GM18861 (cell line): Measurements from ENCODE around the gene RIPK3.

ENCODE experiments used
- ATAC-seq: cut with Tn5 transposase; IDR thresholded peaks from one replicate; pipeline ENCODE4 v1.9.1; 2021; ENCODE audit not compliant: unreplicated experiment

The RIPK3 gene

GRCh38 chr14:24324024-24324423 is 15.8 kb downstream of the RIPK3 start:
- no peak for ATAC-seq

- ATAC-seq: no peak
Observed at GRCh38 chr14:24323341-24323740, 16.4 kb downstream of the RIPK3 start.

DNA sequence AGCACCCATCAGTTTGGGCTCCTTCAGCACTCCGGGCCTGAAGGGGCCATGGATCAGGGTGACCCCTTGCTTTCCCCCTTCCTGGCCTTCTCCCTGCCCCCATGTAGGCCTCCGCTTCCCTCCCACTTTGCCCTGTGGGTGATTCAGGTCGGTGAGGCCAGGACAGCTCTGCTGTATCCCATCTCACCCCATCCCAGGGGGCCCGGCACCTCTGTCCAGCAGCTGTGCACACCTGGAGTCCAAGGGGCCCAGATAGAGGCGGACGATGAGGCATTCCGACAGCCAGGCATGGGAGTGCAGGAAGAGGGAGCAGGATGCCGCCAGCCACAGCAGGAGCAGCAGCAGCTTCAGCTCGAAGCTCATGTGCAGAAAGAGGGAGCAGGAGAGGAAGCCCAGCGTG is 17.1 kb downstream of the RIPK3 start:
- no peak for ATAC-seq

GRCh38 chr14:24321212-24321975 is 18.4 kb downstream of the RIPK3 start:
- ATAC-seq: no peak

GRCh38 chr14:24317141-24317928 is 22.5 kb downstream of the RIPK3 start:
- ATAC-seq: no peak

GRCh38 chr14:24316597-24316950 is 23.2 kb downstream of the RIPK3 start:
- ATAC-seq: no peak

- no peak for ATAC-seq
Observed at GRCh38 chr14:24315807-24316596, 23.8 kb downstream of the RIPK3 start.

DNA sequence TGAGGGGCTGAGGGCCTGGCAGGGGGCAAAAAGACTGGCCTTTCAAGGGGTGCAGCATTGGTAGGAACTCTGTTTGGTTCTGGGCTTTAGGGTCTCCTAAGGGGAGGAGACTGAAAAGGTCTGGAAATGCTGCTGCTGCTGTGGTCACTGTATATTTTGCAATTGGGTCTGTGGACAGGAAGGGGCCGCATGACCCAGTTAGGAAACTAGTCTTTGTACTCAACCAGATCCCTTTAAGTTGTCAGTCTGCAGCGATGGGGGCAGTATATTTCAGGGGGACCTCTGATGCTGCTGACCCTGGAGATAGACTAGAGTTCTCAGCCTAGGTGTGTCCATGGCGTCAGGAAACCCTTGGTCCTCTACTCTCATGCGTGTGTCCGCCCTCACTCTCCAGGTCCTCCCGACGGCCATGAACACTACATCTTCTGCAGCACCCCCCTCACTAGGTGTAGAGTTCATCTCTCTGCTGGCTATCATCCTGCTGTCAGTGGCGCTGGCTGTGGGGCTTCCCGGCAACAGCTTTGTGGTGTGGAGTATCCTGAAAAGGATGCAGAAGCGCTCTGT is 24.5 kb downstream of the RIPK3 start:
- no peak for ATAC-seq

- ATAC-seq: no peak
Observed at GRCh38 chr14:24314377-24315193, 25.2 kb downstream of the RIPK3 start.

DNA sequence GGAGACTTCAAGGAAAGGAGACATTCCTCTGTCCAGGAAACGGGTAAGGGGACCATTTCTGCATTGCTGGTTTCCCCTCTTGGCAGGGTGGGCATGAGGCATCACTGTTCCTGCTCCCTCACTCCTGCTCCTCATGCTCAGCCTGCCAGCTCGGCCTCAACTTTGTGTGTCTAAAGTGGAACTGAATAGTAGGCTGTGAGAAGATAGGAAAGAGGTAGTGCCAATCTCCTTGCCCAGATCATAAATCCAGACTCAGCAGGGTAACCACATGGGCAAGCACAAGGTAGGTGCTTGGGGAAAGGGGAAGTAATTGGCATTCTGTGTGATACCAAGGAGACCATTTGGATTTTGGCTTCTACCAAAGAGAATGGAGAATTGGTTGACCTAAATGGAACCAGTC is 25.9 kb downstream of the RIPK3 start:
- no peak for ATAC-seq

- no peak for ATAC-seq
Observed at GRCh38 chr14:24312736-24313507, 26.9 kb downstream of the RIPK3 start.

DNA sequence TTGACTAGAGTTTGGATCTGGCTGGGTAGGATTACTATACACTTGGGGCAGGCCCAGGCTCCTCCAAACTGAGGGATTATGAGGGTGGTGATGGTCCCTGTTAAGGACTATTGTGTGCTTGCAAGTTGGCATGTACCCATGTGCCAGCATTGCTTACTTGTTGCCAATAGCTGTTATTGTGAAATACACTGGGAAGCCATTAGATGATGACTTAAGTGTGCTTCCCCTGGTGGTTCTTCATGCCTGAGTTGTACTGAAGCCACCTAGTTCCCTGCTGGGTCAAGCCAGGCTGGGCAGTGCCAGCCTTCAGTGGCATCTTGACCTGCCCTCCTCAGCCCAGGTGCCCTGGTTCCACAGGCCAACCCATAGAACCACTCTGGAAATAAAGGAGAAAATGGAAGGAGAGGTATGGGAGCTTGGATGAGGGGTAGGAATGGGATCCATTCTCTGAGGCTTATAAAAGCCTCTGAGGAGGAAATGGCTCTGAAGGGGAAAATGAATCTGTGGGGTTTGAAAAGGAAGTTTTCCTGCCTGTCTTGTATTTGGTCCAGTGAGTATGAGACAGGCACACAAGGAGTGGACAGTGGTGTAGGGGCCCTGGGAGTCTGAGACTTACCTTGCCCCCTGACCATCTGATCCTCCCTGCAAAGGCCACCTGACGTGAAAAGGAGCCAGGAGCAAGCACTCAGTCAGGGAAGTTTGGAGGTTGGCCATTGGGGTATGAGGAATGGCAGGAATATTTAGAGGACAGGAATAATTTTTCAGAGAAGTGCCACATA is 27.8 kb downstream of the RIPK3 start:
- ATAC-seq: no peak

DNA sequence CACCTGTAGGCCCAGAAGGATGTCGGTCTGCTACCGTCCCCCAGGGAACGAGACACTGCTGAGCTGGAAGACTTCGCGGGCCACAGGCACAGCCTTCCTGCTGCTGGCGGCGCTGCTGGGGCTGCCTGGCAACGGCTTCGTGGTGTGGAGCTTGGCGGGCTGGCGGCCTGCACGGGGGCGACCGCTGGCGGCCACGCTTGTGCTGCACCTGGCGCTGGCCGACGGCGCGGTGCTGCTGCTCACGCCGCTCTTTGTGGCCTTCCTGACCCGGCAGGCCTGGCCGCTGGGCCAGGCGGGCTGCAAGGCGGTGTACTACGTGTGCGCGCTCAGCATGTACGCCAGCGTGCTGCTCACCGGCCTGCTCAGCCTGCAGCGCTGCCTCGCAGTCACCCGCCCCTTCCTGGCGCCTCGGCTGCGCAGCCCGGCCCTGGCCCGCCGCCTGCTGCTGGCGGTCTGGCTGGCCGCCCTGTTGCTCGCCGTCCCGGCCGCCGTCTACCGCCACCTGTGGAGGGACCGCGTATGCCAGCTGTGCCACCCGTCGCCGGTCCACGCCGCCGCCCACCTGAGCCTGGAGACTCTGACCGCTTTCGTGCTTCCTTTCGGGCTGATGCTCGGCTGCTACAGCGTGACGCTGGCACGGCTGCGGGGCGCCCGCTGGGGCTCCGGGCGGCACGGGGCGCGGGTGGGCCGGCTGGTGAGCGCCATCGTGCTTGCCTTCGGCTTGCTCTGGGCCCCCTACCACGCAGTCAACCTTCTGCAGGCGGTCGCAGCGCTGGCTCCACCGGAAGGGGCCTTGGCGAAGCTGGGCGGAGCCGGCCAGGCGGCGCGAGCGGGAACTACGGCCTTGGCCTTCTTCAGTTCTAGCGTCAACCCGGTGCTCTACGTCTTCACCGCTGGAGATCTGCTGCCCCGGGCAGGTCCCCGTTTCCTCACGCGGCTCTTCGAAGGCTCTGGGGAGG is 28.9 kb downstream of the RIPK3 start, which contains the start of gene LTB4R:
TSS of gene LTB4R (plus strand) at position 857 of the 959 bp plus-strand sequence. CDS start 4,150 bp downstream, outside the sequence.
- ATAC-seq: peak; percentile 59

GRCh38 chr14:24310265-24310645 is 29.5 kb downstream of the RIPK3 start:
- ATAC-seq: no peak

- no peak for ATAC-seq
Observed at GRCh38 chr14:24309538-24310264, 30.1 kb downstream of the RIPK3 start, which contains the start of gene LTB4R2. TSS of gene LTB4R2 (plus strand) at chr14:24310140. CDS start at chr14:24310665, 525 bp downstream.

DNA sequence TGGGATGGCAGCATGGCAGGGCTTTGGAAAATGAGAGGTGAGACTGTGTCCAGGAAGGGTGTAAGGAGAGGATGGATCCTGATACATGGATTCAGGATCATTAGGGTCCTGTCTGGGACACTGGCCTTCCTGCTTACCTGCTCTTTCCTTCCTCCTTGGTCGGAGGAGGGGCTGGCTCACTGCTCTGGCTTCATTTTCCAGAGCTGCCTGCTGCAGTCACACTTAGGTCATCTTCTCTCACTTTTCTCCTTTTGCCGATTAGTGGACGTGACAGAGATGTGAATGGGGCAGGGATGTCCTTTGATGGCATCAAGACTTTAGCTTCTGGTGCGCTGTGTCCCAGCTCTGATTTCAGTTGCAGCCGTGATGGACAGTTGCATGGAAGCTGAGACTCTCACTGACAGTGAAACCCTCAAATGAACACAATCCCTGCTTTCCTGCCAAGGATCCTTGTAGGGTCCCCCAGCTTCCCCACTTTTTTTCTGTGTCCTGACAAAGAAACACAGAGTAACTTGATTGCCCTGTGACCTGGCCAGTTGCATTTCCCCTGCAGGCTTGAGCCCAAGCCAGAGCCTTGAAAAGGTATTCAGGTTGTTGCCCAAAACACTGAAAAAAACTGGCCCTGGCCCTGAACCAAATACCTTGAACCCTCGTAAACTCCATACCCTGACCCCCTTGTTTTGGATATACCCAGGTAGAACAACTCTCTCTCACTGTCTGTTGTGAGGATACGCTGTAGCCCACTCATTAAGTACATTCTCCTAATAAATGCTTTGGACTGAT is 31.3 kb downstream of the RIPK3 start:
- no peak for ATAC-seq
